ENCODE data around the gene CDH24. TPM values are rescaled to one million over a fixed set of nuclear protein-coding genes. Genes with fewer than 3 reads are reported as not detected.

CDH24 gene
- total RNA-seq, 3 donors from 2014 or later = 2.7 to 4.8 (median 4.4) TPM

- intact Hi-C loops (cut with DNase I, micrococcal nuclease) = no loop called here
- Histone ChIP-seq H3K4me3 (no peak overlapping the region), H3K9me3 (no peaks in the 10 kb centered on the region), H3K4me1 (ENCODE audit: low read depth) (no peaks in the 10 kb centered on the region), H3K36me3 (ENCODE audit: low read depth) (peaks cover 5% of the 10 kb centered on the region)
- peak; percentile 92 for ATAC-seq
- peak in 1 of 3 donors; percentile 58 for DNase-seq
- TF ChIP-seq CTCF (IDR thresholded peaks at IDR 0.05) = no peak
Observed at GRCh38 chr14:23078692-23079116, 21.4 kb upstream of the CDH24 start.

- H3K36me3 ChIP-seq (ENCODE audit: low read depth) = peaks cover 5% of the 10 kb centered on the region
- no peaks in the 10 kb centered on the region for H3K9me3 ChIP-seq
- H3K4me3 ChIP-seq = no peak overlapping the region
- DNase-seq (no peak), ATAC-seq (no peak)
- H3K4me1 ChIP-seq (ENCODE audit: low read depth) = no peaks in the 10 kb centered on the region
- intact Hi-C loops (cut with DNase I, micrococcal nuclease) = no loop called here
- TF ChIP-seq CTCF (IDR thresholded peaks at IDR 0.05) = no peak
Observed at GRCh38 chr14:23077962-23078361, 20.6 kb upstream of the CDH24 start.

- Histone ChIP-seq H3K4me3 (no peak overlapping the region), H3K4me1 (ENCODE audit: low read depth) (peaks cover 11% of the 10 kb centered on the region), H3K36me3 (ENCODE audit: low read depth) (peaks cover 5% of the 10 kb centered on the region), H3K9me3 (no peaks in the 10 kb centered on the region)
- intact Hi-C loops (cut with DNase I, micrococcal nuclease) = no loop called here
- ATAC-seq (peak; percentile 25), DNase-seq (no peak)
- peak; percentile 19 for TF ChIP-seq CTCF (IDR thresholded peaks at IDR 0.05)
Observed at GRCh38 chr14:23076785-23077408, 19.6 kb upstream of the CDH24 start.

GRCh38 chr14:23074906-23075305, 17.6 kb upstream of the CDH24 start:
- Histone ChIP-seq H3K36me3 (ENCODE audit: low read depth) (peaks cover 5% of the 10 kb centered on the region), H3K9me3 (no peaks in the 10 kb centered on the region), H3K4me1 (ENCODE audit: low read depth) (peaks cover 21% of the 10 kb centered on the region), H3K4me3 (no peak overlapping the region)
- intact Hi-C loops (cut with DNase I, micrococcal nuclease) = no loop called here
- DNase-seq (no peak), ATAC-seq (no peak)
- TF ChIP-seq CTCF (IDR thresholded peaks at IDR 0.05) = no peak

GRCh38 chr14:23071921-23072539, 14.7 kb upstream of the CDH24 start:
- peak; percentile 59 for ATAC-seq
- Histone ChIP-seq H3K36me3 (ENCODE audit: low read depth) (peaks cover 12% of the 10 kb centered on the region), H3K9me3 (no peaks in the 10 kb centered on the region), H3K4me3 (no peak overlapping the region), H3K4me1 (ENCODE audit: low read depth) (peaks cover 27% of the 10 kb centered on the region)
- no peak for TF ChIP-seq CTCF (IDR thresholded peaks at IDR 0.05)
- intact Hi-C loops (cut with DNase I, micrococcal nuclease) = no loop called here
- DNase-seq = no peak
